ENCODE measurements around the gene FAM222A.

FAM222A gene

GRCh38 chr12:109722721-109723094 lies 9.1 kb downstream of the FAM222A start:
- no peaks in the 10 kb centered on the region for H3K36me3 ChIP-seq (ENCODE audit: control insufficient read depth in 2 of 2, insufficient read depth in 1 of 2, low read length in 2 of 2)
- ChIA-PET CTCF (no interaction called here), POLR2A (no interaction called here)
- TF ChIP-seq KLF8 (tag by site-specific recombination; IDR thresholded peaks at IDR 0.05) (no peak), ZNF138 (tag by site-specific recombination; IDR thresholded peaks at IDR 0.05; ENCODE audit: borderline replicate concordance) (no peak), ZNF132 (tag by site-specific recombination; IDR thresholded peaks at IDR 0.05; ENCODE audit: borderline replicate concordance) (no peak), SP7 (tag by site-specific recombination; IDR thresholded peaks at IDR 0.05) (no peak), ZNF670 (tag by site-specific recombination; IDR thresholded peaks at IDR 0.05; ENCODE audit: low read depth) (no peak), SP3 (tag by site-specific recombination; IDR thresholded peaks at IDR 0.05) (no peak), REPIN1 (tag by site-specific recombination; IDR thresholded peaks at IDR 0.05; ENCODE audit: low read depth) (no peak), ZNF48 (tag by site-specific recombination; IDR thresholded peaks at IDR 0.05) (no peak), ZNF529 (tag by site-specific recombination; IDR thresholded peaks at IDR 0.05; ENCODE audit: insufficient replicate concordance) (no peak), ZNF571 (tag by site-specific recombination; IDR thresholded peaks at IDR 0.05) (no peak), ZNF791 (tag by site-specific recombination; IDR thresholded peaks at IDR 0.05) (no peak), ZNF560 (tag by site-specific recombination; IDR thresholded peaks at IDR 0.05; ENCODE audit: borderline replicate concordance) (no peak), ZNF10 (tag by site-specific recombination; IDR thresholded peaks at IDR 0.05) (no peak), ZNF341 (tag by site-specific recombination; IDR thresholded peaks at IDR 0.05; ENCODE audit: low read depth) (no peak), ZNF426 (tag by site-specific recombination; IDR thresholded peaks at IDR 0.05) (no peak)
- TF ChIP-seq, protein P1, sequence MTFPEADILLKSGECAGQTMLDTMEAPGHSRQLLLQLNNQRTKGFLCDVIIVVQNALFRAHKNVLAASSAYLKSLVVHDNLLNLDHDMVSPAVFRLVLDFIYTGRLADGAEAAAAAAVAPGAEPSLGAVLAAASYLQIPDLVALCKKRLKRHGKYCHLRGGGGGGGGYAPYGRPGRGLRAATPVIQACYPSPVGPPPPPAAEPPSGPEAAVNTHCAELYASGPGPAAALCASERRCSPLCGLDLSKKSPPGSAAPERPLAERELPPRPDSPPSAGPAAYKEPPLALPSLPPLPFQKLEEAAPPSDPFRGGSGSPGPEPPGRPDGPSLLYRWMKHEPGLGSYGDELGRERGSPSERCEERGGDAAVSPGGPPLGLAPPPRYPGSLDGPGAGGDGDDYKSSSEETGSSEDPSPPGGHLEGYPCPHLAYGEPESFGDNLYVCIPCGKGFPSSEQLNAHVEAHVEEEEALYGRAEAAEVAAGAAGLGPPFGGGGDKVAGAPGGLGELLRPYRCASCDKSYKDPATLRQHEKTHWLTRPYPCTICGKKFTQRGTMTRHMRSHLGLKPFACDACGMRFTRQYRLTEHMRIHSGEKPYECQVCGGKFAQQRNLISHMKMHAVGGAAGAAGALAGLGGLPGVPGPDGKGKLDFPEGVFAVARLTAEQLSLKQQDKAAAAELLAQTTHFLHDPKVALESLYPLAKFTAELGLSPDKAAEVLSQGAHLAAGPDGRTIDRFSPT (tag by site-specific recombination; IDR thresholded peaks at IDR 0.05), result no peak
- TF ChIP-seq, protein P2, sequence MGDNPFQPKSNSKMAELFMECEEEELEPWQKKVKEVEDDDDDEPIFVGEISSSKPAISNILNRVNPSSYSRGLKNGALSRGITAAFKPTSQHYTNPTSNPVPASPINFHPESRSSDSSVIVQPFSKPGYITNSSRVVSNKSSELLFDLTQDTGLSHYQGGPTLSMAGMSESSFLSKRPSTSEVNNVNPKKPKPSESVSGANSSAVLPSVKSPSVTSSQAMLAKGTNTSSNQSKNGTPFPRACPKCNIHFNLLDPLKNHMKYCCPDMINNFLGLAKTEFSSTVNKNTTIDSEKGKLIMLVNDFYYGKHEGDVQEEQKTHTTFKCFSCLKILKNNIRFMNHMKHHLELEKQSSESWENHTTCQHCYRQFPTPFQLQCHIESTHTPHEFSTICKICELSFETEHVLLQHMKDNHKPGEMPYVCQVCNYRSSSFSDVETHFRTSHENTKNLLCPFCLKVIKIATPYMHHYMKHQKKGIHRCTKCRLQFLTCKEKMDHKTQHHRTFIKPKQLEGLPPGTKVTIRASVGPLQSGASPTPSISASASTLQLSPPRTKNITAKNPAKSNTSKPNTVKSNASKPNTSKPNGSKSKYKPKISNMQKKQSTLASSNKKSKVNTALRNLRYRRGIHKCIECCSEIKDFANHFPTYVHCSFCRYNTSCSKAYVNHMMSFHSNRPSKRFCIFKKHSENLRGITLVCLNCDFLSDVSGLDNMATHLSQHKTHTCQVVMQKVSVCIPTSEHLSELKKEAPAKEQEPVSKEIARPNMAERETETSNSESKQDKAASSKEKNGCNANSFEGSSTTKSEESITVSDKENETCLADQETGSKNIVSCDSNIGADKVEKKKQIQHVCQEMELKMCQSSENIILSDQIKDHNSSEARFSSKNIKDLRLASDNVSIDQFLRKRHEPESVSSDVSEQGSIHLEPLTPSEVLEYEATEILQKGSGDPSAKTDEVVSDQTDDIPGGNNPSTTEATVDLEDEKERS (tag by site-specific recombination; IDR thresholded peaks at IDR 0.05), result no peak
- TF ChIP-seq, protein P3, sequence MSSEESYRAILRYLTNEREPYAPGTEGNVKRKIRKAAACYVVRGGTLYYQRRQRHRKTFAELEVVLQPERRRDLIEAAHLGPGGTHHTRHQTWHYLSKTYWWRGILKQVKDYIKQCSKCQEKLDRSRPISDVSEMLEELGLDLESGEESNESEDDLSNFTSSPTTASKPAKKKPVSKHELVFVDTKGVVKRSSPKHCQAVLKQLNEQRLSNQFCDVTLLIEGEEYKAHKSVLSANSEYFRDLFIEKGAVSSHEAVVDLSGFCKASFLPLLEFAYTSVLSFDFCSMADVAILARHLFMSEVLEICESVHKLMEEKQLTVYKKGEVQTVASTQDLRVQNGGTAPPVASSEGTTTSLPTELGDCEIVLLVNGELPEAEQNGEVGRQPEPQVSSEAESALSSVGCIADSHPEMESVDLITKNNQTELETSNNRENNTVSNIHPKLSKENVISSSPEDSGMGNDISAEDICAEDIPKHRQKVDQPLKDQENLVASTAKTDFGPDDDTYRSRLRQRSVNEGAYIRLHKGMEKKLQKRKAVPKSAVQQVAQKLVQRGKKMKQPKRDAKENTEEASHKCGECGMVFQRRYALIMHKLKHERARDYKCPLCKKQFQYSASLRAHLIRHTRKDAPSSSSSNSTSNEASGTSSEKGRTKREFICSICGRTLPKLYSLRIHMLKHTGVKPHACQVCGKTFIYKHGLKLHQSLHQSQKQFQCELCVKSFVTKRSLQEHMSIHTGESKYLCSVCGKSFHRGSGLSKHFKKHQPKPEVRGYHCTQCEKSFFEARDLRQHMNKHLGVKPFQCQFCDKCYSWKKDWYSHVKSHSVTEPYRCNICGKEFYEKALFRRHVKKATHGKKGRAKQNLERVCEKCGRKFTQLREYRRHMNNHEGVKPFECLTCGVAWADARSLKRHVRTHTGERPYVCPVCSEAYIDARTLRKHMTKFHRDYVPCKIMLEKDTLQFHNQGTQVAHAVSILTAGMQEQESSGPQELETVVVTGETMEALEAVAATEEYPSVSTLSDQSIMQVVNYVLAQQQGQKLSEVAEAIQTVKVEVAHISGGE (tag by site-specific recombination; conservative IDR thresholded peaks at IDR 0.05; ENCODE audit: low read depth), result no peak
- TF ChIP-seq, protein P4, sequence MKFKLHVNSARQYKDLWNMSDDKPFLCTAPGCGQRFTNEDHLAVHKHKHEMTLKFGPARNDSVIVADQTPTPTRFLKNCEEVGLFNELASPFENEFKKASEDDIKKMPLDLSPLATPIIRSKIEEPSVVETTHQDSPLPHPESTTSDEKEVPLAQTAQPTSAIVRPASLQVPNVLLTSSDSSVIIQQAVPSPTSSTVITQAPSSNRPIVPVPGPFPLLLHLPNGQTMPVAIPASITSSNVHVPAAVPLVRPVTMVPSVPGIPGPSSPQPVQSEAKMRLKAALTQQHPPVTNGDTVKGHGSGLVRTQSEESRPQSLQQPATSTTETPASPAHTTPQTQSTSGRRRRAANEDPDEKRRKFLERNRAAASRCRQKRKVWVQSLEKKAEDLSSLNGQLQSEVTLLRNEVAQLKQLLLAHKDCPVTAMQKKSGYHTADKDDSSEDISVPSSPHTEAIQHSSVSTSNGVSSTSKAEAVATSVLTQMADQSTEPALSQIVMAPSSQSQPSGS (tag by site-specific recombination; IDR thresholded peaks at IDR 0.05; ENCODE audit: low read depth), result no peak
- H3K4me3 ChIP-seq (ENCODE audit: low read depth, low read length), result no peak overlapping the region
- no peak overlapping the region for H3K27ac ChIP-seq (ENCODE audit: extremely low read depth, low read depth, low read length)
- H3K9me3 ChIP-seq (ENCODE audit: control insufficient read depth, insufficient read depth, low read depth, low read length), result no peaks in the 10 kb centered on the region
- no peaks in the 10 kb centered on the region for H3K4me1 ChIP-seq (ENCODE audit: control insufficient read depth, insufficient read depth, low read length)

Data from HEK293 (cell line).